NCI-H2227 (cell line): ENCODE results near the gene ADARB2.

Source experiments
- DNase-seq: peaks from one replicate; lab custom pipeline; 2025; ENCODE audit not compliant: unreplicated experiment; lab: John Stamatoyannopoulos, UW

ADARB2 gene

DNA sequence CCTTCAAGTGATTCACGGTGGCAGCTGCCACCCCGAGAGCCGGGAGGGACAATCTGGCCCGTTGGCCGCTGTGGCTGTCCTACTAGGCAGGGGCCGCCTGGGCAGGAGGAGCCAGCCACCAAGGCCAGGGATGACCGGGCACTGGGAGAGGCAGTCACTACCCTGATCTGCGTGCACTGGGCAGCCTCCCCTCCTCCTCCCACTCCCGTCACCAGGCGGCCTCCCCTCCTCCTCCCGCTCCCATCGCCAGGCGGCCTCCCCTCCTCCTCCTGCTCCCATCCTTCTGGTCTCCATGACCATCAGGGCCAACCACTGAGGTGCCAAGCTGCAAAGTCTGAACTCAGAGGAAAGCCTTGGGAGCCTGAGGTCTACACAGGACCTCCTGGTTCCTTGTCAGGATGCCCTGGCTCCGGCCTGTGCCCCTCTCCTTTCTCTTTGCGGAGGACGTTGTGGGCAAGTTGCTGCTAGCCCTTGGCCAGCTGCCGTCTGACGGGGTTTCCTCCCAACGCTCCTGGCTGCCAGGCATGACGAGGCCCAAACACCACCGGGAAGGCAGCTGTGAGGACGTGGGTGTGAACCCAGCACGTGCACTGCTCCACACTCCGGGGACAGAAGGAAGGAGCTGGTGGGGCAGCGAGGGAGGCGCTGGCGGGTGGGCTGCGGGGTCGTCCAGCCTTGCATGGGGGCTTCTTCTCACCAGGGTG, 550.0 kb downstream of the ADARB2 start:
- DNase-seq = no peak

DNA sequence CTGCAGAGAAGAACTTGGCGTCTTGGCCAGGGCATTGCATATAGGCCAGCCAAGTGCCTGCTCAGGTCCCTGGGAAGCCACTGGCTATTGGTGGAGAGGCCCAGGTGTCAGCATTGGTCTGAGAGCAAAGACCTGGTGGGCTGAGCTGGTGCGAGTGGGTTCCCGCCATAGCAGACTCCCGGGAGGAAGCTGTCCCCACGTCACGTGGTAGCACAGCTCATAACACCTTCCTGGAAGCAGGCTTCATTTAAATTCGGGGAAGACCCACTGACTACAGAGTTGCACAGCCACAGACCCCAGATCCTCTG, 550.7 kb downstream of the ADARB2 start:
- no peak for DNase-seq

DNA sequence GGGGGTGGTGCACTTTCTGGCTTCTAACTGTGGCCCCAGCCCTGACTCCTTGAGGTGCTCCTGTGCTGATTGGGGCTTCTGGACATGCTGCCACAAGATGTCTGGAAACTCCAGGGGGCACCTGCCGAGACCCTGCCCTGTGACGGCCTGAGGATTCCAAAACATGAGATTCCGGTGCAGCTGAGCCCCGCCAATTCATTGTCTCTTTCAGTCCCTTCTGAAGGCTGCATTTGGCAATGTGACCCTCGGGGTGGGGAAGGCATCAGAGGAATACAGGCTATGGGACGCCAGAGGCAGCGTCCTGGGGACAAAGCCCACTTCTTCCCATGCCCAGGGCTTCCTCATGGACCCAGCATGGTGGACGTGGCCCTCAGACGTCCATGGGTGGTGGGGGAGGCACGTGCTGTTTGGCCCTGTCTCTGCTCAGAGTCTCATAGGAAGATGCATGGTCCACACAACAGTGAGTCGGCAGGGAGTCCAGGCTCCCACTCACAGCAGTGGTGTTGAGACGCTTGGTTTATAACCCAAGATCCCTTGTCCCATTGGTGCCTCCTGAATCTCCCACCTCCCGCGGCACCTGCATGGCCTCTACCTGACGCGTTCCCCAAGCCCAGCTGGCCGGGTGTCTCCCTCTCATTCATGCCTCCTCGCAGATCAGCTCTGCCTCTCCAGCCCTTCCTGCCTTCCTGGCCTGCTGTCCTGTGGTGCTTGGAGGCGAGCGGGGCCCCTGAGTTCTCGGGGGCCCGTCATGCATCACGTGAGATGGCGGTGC, 551.2 kb downstream of the ADARB2 start:
- no peak for DNase-seq

DNA sequence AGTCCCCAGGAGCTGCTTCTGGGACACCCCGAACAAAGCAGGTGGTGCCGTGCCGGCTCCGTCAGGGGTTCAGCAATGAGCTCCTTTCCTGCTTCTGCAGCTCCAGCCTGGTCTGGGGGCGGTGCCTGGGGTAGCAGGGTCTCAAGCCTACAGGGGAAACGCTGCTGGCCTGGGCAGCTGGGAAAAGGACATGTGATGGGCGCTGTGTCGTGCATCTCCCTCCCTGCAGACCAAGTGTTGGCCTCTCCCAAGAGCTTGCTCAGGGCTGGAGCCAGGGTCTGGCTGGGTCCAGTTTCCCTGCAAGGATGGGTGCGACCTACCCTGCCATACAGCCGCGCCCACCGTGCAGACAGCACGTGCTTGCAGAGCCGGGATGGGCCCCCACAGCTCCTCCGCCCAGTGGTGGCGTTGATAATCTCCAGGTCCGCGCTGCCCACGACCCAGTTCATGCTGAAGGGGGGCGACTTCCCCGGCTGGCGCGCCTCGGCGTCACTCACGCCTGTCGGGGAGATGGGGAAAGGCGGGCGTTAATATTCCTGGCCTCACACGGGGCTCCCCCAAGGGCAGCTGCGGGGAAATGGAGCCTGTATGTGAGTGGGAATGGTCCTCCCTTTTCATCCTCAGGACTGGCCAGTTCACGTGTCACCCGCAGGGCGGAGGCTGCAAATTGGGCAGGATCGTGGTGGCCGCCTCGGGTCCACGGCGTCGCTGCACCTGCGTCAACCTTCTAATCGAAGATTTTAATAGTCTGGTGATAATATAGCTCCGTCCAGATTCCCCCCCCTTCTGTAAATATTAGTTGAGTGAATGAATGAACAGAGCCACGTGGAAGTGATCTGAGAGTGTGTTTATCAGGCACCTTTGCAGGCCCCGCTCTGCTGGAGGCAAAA, 552.5 kb downstream of the ADARB2 start:
- DNase-seq = no peak

DNA sequence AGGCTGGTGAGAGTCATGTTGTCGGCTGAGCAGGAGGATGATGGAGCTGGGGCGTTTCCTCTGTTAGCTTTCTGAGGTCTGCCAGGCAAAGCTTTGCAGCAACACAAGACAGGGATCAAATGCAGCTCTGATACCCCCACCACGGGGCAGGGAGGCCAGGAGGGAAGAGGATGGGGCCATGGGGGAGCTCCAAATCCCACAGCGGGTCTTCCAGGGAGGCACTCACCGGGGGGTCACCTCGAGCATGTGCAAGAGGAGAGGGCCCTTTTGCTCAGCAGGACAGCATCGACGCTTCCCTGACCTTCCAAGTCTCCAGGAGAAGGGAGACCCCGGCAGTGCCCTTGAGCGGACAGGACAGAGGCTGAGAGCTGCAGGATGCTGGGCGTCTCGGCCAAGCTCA, 553.6 kb downstream of the ADARB2 start:
- DNase-seq = no peak

DNA sequence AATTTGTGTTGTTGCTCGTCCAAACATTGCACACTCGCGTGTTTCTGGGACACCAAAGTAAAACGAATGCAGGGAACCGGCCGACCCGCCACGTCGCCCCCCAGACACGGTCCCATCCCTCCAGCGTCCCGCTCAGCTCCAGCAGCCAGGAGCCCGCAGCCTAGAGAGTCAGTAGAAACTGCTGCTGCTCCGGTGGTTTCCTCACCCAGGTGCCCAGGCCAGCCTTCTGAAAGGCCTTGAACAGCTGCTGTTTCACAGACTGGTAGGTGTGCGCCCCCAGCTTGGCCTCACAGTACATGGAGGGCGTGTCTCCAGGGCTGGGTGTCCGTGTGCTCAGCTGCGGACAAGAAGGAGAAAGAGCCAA, 554.3 kb downstream of the ADARB2 start:
- DNase-seq = no peak

DNA sequence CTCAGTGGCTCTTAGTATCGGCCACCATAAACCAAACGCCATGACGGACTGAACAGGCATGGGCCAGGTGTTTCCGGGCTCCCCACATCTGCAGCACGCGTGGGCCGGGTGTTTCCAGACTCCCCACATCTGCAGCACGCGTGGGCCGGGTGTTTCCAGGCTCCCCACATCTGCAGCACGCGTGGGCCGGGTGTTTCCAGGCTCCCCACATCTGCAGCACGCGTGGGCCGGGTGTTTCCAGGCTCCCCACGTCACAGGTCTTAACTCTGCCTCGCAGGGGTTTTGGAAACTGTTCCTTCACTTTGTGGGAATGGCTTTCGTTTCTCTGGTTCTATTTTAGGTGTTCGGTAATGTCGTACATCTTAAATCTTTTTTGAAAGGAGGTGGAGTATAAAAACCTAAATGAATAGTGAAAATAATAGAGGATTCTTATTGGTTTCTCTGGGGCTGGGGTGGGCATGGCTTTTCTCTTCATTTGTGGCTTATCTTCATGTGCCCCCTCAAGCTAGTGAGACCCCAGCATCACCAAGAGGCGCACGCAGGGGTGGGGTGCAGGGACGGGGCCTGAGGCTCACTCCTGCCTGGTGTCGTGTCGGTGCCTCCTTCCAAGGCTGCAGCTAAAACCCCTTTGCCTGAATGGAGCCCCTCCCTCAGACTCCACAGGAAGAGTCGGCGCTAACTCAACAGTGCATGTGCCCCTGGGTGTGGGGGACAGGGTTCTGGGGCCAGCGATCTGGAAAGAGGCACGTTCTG, 554.9 kb downstream of the ADARB2 start:
- no peak for DNase-seq

DNA sequence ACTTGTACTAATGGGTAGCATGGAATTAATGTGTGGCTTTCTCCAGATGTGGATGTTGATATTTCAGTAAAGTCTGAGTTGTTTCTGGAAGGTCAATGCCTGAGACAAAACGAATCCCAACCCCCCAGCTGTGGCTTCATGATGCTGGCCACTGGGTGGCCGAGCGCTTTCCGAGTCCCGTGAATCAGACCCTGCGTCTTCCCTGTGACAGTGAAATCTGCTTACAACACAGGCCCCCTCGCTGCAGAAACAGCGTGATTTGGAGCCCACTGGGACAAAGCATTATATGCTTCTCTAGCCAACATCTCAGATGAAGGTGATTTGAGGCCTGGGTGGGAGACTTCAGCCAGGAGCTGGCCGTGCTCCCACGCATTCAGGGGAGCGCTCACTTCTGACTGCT, 556.5 kb downstream of the ADARB2 start:
- DNase-seq = no peak

DNA sequence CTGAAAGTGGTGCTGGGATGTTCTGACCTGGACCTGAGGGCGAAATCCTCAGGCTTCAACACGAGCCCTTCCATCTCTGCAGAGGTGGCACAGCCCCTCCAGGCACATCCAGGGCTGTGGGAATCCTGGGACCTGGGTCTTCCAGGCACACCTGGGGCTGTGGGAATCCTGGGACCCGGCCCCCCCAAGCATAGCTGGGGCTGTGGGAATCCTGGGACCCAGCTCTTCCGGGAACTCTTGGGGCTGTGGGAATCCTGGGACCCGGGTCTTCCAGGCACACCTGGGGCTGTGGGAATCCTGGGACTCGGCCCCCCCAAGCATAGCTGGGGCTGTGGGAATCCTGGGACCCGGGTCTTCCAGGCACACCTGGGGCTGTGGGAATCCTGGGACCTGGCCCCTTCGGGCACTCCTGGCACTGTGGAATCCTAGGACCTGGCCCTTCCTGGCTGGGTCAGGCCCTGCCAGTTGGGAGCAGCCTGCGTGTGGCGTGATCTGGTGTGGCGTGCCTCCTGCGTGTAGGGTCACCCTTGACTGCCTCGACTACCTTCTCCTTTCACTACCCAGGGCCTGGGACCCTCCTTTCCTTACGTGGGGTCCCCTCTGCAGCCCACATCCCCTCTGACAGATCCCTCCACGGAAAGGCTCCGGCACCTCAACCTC, 557.1 kb downstream of the ADARB2 start:
- no peak for DNase-seq

DNA sequence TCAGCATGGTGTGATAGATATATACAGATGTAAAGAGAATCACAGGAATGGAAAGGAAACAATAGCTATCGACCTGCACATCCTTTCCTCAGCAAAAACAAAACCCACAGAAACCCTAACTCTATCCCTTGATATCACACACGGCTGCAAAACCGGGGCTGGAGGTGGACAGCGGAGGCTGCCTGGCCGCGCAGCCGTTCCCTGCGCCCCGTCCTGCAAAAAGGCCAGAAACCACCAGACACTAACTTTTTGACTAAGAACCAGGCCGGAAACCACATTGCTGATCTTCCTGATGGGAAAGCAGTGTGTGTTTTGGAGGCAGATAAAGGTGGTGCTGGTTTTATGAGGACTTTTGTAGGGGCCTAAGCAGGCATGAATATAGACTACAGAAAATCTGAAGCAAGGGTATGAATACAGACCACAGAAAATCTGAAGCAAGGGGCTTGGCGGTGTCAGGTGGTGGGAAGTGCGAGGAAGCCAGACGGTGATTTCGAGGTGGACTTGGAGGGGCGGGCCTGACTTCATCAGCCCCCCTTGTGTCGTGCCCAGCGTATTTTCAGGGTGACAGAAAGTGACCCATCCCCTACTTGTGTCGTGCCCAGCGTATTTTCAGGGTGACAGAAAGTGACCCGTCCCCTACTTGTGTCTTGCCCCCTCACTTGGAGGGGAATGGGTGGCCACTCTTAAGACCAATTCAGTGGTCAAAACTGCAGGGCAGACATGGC, 557.8 kb downstream of the ADARB2 start:
- DNase-seq = no peak

DNA sequence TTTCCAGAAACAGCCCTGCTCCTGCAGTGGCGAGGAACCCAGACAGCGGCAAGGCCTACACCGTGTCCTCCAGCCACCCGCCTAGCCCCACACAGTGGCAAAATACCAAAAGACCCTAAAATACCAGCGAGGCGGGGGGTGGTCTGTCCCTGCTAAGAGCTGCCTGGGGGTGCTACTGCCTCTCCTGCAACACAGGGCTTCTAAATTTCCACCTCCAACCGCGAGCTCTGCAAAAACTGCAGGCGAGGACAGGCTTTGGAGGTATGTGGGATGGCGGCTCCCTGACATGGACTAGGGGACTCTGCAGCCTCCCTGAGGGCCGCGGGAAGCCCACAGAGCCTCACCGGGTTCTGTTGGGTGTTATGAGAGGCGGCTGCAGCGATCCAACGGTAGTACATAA, 558.8 kb downstream of the ADARB2 start:
- DNase-seq = no peak

DNA sequence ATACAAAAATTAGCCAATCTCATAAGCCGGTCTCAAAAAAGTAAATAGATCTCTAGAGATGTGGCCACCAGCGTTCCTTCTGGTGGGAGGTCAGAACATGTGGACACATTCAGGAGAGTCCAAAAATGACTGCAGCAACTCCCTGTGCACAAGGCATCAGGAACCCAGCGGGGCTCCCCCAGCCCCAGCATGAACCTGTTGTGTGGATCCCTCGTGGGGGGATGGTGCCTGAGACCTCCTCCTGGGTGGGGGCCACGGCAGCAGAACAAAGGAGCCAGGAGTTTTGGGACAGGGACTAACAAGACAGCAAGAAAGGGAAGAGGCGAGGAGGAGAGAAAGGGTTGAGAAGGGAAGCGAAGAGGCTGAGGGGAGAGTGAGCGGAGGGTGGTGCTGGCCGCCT, 559.4 kb downstream of the ADARB2 start:
- DNase-seq = no peak

DNA sequence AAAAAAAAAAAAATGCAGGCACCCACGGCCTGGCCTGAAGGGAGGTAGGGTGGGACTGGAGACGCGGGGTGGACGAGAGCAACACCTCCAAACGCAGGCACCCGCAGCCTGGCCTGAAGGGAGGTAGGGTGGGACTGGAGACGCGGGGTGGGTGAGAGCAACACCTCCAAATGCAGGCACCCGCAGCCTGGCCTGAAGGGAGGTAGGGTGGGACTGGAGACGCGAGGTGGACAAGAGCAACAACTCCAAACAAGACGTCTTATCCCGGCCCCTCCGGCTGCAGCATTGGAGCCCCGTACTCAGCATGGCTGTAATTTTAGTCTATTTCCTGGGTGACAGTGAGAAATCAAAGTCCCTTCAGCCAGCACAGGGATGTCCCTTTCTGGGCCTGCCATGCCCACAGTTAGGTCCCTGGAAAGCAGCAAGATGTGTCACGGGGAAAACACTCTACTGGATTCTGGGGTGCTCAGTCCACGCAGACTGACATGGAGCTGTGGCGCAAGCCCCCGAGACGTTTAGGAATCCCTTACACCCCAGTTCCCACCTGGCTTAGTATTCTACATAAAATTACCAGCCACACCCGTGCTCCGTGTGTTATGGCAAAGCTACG, 561.3 kb downstream of the ADARB2 start:
- DNase-seq = no peak

DNA sequence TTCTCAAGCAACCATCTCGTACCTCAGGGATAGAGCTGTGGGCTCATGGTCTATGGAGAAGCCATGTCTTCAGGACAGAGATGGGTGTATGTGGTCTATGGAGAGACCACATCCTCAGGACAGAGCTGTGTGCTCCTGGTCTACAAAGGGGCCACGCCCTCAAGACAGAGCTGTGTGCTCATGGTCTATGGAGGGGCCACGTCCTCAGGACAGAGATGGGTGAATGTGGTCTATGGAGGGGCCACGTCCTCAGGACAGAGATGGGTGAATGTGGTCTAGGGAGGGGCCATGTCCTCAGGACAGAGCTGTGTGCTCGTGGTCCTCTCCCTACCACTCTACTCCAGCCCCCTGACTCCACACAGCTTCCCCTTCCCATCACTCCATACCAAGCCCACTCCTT, 563.3 kb downstream of the ADARB2 start:
- DNase-seq = no peak

DNA sequence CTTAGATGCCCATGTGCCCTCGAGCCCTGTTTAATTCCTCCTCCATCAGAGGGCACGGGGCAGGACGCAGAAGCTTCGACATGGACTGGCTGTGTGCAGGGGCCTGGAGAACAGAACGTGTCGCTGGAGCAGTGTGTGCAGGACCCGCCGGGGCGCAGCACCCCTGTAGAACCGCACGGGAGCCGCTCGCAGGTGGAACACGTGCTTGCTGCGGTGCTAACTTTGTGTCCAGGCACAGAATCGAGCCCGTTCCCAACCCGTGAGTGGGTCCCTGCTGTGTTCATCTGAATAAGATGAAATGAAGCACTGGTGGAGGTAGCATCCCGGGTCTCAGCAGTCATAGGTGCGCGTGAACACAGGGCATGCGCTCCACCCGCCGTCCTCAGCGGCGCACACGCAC, 564.2 kb downstream of the ADARB2 start:
- DNase-seq = no peak

DNA sequence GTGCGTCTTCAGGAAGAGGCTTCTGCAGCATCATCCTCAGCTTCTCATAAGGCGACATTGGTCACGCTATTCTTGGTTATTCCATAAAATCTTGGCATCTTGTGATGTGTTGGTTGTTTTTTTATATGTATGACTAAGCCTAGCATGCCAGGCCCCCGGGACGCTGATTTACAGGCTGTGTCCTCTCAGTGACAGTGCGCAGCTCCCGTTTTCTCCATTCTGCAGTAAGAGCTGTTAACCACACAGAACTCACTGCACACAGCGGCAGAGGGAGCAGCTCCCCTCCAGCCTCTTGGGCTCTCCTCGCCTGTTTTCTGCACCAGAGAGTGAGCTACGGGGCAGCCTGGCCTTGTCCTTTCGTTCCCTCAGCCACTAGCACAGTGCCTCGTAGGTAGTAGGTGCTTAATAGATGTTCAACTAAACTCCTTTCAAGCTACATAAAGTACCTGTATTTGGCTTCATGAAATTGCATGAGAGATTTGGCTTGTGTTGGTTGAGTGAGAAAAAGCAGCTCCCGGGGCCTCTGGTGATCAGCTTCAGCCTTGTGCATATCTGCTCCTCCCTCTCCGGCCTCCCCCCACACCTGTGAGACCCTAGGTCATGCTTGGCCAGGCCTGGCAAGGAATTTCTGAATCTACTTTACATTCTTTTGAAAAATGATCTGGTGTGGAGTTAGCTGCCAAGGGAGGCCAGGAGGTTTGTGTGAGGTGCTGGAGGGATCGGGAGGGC, 564.9 kb downstream of the ADARB2 start:
- DNase-seq = no peak

DNA sequence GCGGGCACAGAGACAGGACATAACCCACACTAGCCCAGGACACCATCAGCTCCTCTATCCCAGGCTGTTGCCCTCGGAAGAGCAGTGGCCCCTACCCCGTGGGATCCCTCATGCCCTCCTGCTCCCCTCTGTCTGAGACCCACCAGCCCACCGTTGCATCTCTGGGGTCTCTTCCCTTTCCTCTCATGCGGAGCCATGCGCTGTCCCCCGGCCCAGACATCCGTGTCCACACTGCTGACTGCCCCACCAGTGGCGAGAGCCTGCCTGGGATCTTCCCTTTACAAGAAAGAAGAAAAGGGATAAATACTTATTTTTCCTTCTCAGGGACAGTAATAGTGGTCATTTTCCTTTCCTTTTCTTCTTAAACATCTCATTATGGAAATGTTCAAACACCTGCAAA, 565.7 kb downstream of the ADARB2 start:
- no peak for DNase-seq

DNA sequence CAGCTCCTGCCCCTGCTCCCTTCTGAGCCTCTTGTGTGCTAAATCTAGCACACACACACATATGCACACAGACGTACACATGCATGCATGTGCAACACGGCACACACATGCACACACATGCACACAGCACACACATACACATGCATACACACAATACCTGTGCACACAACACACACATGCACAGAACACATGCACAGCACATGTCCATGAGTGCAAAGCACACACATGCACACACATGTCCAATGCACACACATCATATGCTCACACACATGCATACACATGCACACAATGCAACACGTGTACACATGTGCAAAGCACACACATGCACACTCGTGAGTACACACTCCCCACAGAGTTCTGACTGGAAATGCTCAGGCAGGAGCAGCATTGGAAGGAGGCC, 566.1 kb downstream of the ADARB2 start:
- DNase-seq = no peak

DNA sequence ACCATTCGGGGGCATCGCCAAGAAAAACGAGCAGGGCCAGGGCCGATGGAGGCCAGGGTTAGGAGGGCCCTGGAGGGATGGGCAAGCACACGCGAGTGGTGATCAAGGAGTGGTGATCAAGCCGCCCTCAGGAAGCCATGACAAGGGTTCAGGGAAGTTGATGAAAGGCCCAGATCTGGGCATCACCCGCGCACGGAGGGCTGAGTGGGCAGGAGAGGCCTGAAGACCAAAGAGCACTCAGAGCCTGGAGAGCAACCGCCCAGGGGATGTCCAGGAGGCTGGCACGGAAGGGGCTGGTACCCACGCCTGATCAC, 566.5 kb downstream of the ADARB2 start:
- DNase-seq = no peak
